ENCODE results near the gene RTTN.

Gene RTTN

GRCh38 chr18:70030728-70031127 lies 174.8 kb downstream of the RTTN start:
- TF ChIP-seq, protein P1, sequence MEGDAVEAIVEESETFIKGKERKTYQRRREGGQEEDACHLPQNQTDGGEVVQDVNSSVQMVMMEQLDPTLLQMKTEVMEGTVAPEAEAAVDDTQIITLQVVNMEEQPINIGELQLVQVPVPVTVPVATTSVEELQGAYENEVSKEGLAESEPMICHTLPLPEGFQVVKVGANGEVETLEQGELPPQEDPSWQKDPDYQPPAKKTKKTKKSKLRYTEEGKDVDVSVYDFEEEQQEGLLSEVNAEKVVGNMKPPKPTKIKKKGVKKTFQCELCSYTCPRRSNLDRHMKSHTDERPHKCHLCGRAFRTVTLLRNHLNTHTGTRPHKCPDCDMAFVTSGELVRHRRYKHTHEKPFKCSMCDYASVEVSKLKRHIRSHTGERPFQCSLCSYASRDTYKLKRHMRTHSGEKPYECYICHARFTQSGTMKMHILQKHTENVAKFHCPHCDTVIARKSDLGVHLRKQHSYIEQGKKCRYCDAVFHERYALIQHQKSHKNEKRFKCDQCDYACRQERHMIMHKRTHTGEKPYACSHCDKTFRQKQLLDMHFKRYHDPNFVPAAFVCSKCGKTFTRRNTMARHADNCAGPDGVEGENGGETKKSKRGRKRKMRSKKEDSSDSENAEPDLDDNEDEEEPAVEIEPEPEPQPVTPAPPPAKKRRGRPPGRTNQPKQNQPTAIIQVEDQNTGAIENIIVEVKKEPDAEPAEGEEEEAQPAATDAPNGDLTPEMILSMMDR (IDR thresholded peaks at IDR 0.05; ENCODE audit: control extremely low read depth, extremely low read depth, low read depth, missing control alignments): no peak
- no peak for DNase-seq (ENCODE audit: extremely low spot score)
- ChIA-PET CTCF (no interaction called here), POLR2A (no interaction called here)

- CTCF ChIA-PET: interaction anchor here (1.5 to 2.2 kb wide), 4 partner anchors 58 to 183 kb away, joined by 3 to 8 read pairs (median 4); no protein-coding TSS in a partner anchor
- DNase-seq (ENCODE audit: extremely low spot score): no peak
- POLR2A ChIA-PET: interaction anchor here (0.6 kb wide), 1 partner anchor 29 kb away, joined by 3 read pairs; no protein-coding TSS in a partner anchor
- TF ChIP-seq, protein P1 (IDR thresholded peaks at IDR 0.05; ENCODE audit: control extremely low read depth, extremely low read depth, low read depth, missing control alignments): no peak
Measured at GRCh38 chr18:70029163-70029562, 176.3 kb downstream of the RTTN start.

GRCh38 chr18:70028734-70029133 lies 176.8 kb downstream of the RTTN start:
- POLR2A ChIA-PET: interaction anchor here (0.6 kb wide), 1 partner anchor 29 kb away, joined by 3 read pairs; no protein-coding TSS in a partner anchor
- CTCF ChIA-PET: interaction anchor here (0.9 to 2.2 kb wide), 6 partner anchors 16 to 182 kb away, joined by 3 to 8 read pairs (median 3); no protein-coding TSS in a partner anchor
- DNase-seq (ENCODE audit: extremely low spot score): no peak
- TF ChIP-seq, protein P1 (IDR thresholded peaks at IDR 0.05; ENCODE audit: control extremely low read depth, extremely low read depth, low read depth, missing control alignments): no peak

- ChIA-PET POLR2A (no interaction called here), CTCF (interaction anchor here (0.9 to 2.2 kb wide), 5 partner anchors 15 to 83 kb away, joined by 3 to 8 read pairs (median 3); no protein-coding TSS in a partner anchor)
- no peak for DNase-seq (ENCODE audit: extremely low spot score)
- TF ChIP-seq, protein P1 (IDR thresholded peaks at IDR 0.05; ENCODE audit: control extremely low read depth, extremely low read depth, low read depth, missing control alignments): no peak
Measured at GRCh38 chr18:70028084-70028483, 177.4 kb downstream of the RTTN start.

DNA sequence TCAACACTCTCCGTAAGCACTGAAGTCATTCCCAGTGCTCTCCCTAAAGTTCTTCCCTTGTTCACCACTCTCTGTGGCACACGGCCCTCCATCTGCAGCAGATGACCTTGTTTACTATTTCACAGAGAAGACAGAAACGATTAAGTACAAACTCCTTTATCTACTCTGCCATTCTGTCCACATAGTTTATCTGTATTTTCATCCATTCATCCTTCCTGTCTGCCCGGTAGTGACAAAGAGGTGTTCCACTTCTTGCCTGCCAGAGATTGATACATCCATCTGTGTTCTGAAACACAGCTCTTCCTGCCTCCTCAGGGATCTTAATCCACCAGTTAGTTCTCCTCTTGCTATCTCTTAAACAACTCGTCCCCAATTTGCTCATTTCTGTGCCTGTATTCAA lies 179.9 kb downstream of the RTTN start:
- ChIA-PET POLR2A (no interaction called here), CTCF (interaction anchor here (1.0 to 1.3 kb wide), 2 partner anchors 11 to 12 kb away, joined by 3 to 4 read pairs; no protein-coding TSS in a partner anchor)
- no peak for DNase-seq (ENCODE audit: extremely low spot score)
- TF ChIP-seq, protein P1 (IDR thresholded peaks at IDR 0.05; ENCODE audit: control extremely low read depth, extremely low read depth, low read depth, missing control alignments): no peak

GRCh38 chr18:70024829-70025228 lies 180.7 kb downstream of the RTTN start:
- TF ChIP-seq, protein P1 (IDR thresholded peaks at IDR 0.05; ENCODE audit: control extremely low read depth, extremely low read depth, low read depth, missing control alignments): no peak
- CTCF ChIA-PET: interaction anchor here (1.3 kb wide), 1 partner anchor 11 kb away, joined by 3 read pairs; no protein-coding TSS in a partner anchor
- DNase-seq (ENCODE audit: extremely low spot score): no peak
- POLR2A ChIA-PET: no interaction called here

Data from GM10248 (cell line).